Measurements from ENCODE around the gene HNRNPM. TPM values are rescaled to one million over a fixed set of nuclear protein-coding genes. Genes with fewer than 3 reads are reported as not detected.

Gene HNRNPM
- total RNA-seq, 1 experiment from 2014 or later = 298 TPM

- TF ChIP-seq TCF7L2 (IDR thresholded peaks at IDR 0.05; ENCODE audit: borderline replicate concordance, extremely low read depth, insufficient read depth, insufficient read length) (no peak), REST (IDR thresholded peaks at IDR 0.05; ENCODE audit: low read depth) (no peak), EGR1 (IDR thresholded peaks at IDR 0.05; ENCODE audit: low read depth) (no peak), JUND (IDR thresholded peaks at IDR 0.05) (no peak), YY1 (IDR thresholded peaks at IDR 0.05; ENCODE audit: extremely low read depth, insufficient replicate concordance, low read depth, low read length) (no peak), ZFX (IDR thresholded peaks at IDR 0.05) (no peak), POLR2A (IDR thresholded peaks at IDR 0.05; ENCODE audit: borderline replicate concordance, extremely low read depth, insufficient read depth, insufficient read length) (no peak), RAD21 (IDR thresholded peaks at IDR 0.05; ENCODE audit: low read depth) (no peak), SP1 (IDR thresholded peaks at IDR 0.05; ENCODE audit: low read depth) (no peak), SRF (IDR thresholded peaks at IDR 0.05; ENCODE audit: low read depth) (no peak)
- TF ChIP-seq, protein P1, sequence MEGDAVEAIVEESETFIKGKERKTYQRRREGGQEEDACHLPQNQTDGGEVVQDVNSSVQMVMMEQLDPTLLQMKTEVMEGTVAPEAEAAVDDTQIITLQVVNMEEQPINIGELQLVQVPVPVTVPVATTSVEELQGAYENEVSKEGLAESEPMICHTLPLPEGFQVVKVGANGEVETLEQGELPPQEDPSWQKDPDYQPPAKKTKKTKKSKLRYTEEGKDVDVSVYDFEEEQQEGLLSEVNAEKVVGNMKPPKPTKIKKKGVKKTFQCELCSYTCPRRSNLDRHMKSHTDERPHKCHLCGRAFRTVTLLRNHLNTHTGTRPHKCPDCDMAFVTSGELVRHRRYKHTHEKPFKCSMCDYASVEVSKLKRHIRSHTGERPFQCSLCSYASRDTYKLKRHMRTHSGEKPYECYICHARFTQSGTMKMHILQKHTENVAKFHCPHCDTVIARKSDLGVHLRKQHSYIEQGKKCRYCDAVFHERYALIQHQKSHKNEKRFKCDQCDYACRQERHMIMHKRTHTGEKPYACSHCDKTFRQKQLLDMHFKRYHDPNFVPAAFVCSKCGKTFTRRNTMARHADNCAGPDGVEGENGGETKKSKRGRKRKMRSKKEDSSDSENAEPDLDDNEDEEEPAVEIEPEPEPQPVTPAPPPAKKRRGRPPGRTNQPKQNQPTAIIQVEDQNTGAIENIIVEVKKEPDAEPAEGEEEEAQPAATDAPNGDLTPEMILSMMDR (IDR thresholded peaks at IDR 0.05 in 2 of 3, conservative IDR thresholded peaks at IDR 0.05 in 1 of 3; ENCODE audit: borderline replicate concordance in 1 of 3, insufficient read depth in 1 of 3, low read depth in 2 of 3, low read length in 2 of 3) = no peak
- TF ChIP-seq, protein P2, sequence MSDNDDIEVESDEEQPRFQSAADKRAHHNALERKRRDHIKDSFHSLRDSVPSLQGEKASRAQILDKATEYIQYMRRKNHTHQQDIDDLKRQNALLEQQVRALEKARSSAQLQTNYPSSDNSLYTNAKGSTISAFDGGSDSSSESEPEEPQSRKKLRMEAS (IDR thresholded peaks at IDR 0.05) = no peak
- no peak overlapping the region for H3K4me2 ChIP-seq (ENCODE audit: low read length)
- H3K36me3 ChIP-seq (ENCODE audit: control insufficient read depth in 1 of 2, insufficient read depth in 2 of 2, low read length in 2 of 2) = peaks cover 34 to 47% of the 10 kb centered on the region in 2 experiments
- H3K9me3 ChIP-seq (ENCODE audit: control insufficient read depth in 1 of 2, insufficient read depth in 1 of 2, low read depth in 1 of 2, low read length in 2 of 2) = no peaks in the 10 kb centered on the region
- no peak overlapping the region for H3K27ac ChIP-seq (ENCODE audit: low read depth, low read length)
- intact Hi-C loops (cut with micrococcal nuclease) = no loop called here
- no peak overlapping the region for H3K4me3 ChIP-seq (replicated peaks in 1 of 2; ENCODE audit: low read depth in 1 of 2, low read length in 2 of 2)
- no peaks in the 10 kb centered on the region for H4K20me1 ChIP-seq (ENCODE audit: insufficient read depth)
- no TSS peak for BruUV-seq (replicated peaks)
- no peak for DNase-seq (ENCODE audit: low read depth, low spot score)
- no peaks in the 10 kb centered on the region for H3K27me3 ChIP-seq (ENCODE audit: insufficient read depth, low read length)
- ChIA-PET CTCF (no interaction called here), POLR2A (no interaction called here), RAD21 (ENCODE audit: low non-redundant PET in 1 of 2, low total read pairs in 2 of 2, uncharacterized antibody in 2 of 2, unreplicated experiment in 2 of 2) (no interaction called here)
- no peak overlapping the region for H2AFZ ChIP-seq (ENCODE audit: low read depth, low read length, poor library complexity, severe bottlenecking)
- no peaks in the 10 kb centered on the region for H3K9me2 ChIP-seq (ENCODE audit: insufficient read depth)
- ATAC-seq = no peak
- peaks cover 62% of the 10 kb centered on the region for H3K79me2 ChIP-seq (ENCODE audit: insufficient read depth, low read length)
- no peak overlapping the region for H3K9ac ChIP-seq (ENCODE audit: low read length)
- no peaks in the 10 kb centered on the region for H3K4me1 ChIP-seq (ENCODE audit: control insufficient read depth in 1 of 2, insufficient read depth in 2 of 2, low read length in 2 of 2)
These were observed 39.6 kb downstream of the HNRNPM start for GRCh38 chr19:8484331-8484894.

All from HCT116 (cell line).